Measurements from ENCODE around the gene EDEM1. TPM values are rescaled to one million over a fixed set of nuclear protein-coding genes. Genes with fewer than 3 reads are reported as not detected.

Gene EDEM1
- total RNA-seq, 2 donors from 2014 or later = 109 to 171 TPM

- peaks cover 28 to 34% of the 10 kb centered on the region in 2 donors for H3K4me1 Mint-ChIP-seq (ENCODE audit: low read depth in 2 of 2)
- peak overlapping the region; percentile 45 to 52 for H3K27ac Mint-ChIP-seq
- H3K27me3 Mint-ChIP-seq = no peaks in the 10 kb centered on the region
- H3K36me3 Mint-ChIP-seq = peaks cover 11% of the 10 kb centered on the region
- peak overlapping the region; percentile 100 for H3K4me3 Mint-ChIP-seq
- no peaks in the 10 kb centered on the region for H3K9me3 Mint-ChIP-seq
- ATAC-seq (no peak), DNase-seq (ENCODE audit: low spot score) (no peak)
These were observed 1.2 kb upstream of the EDEM1 start for GRCh38 chr3:5186089-5186857.

DNA sequence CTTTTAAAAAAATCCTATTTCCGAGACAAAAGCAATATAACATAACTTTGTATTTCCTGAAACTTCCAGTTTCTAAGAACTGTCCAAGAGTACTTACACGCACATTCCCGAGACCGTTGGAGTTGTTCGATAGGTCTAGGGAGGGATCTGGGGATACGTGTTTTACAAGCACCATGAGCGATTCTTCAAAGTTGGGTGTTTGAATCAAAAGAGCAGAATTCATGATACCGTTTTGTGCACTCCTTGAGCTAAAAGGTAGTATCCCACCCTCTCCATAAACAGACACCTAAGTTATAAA is 700 bp upstream of the EDEM1 start:
- H3K4me1 Mint-ChIP-seq (ENCODE audit: low read depth in 2 of 2) = peaks cover 30 to 39% of the 10 kb centered on the region in 2 donors
- no peaks in the 10 kb centered on the region for H3K9me3 Mint-ChIP-seq
- peak overlapping the region; percentile 82 to 87 for H3K27ac Mint-ChIP-seq
- H3K27me3 Mint-ChIP-seq = no peaks in the 10 kb centered on the region
- DNase-seq (ENCODE audit: low spot score) = no peak
- H3K36me3 Mint-ChIP-seq = peaks cover 11% of the 10 kb centered on the region
- peak overlapping the region; percentile 100 for H3K4me3 Mint-ChIP-seq
- no peak for ATAC-seq

GRCh38 chr3:5187920-5188418 is 462 bp downstream of the EDEM1 start:
- H3K27ac Mint-ChIP-seq = peak overlapping the region; percentile 97 to 98
- H3K9me3 Mint-ChIP-seq = no peaks in the 10 kb centered on the region
- peak overlapping the region; percentile 100 for H3K4me3 Mint-ChIP-seq
- H3K4me1 Mint-ChIP-seq (ENCODE audit: low read depth in 2 of 2) = peaks cover 42 to 51% of the 10 kb centered on the region in 2 donors
- peak; percentile 53 to 62 for ATAC-seq
- H3K27me3 Mint-ChIP-seq = no peaks in the 10 kb centered on the region
- peaks cover 11% of the 10 kb centered on the region for H3K36me3 Mint-ChIP-seq
- DNase-seq (ENCODE audit: low spot score) = peak; percentile 77

DNA sequence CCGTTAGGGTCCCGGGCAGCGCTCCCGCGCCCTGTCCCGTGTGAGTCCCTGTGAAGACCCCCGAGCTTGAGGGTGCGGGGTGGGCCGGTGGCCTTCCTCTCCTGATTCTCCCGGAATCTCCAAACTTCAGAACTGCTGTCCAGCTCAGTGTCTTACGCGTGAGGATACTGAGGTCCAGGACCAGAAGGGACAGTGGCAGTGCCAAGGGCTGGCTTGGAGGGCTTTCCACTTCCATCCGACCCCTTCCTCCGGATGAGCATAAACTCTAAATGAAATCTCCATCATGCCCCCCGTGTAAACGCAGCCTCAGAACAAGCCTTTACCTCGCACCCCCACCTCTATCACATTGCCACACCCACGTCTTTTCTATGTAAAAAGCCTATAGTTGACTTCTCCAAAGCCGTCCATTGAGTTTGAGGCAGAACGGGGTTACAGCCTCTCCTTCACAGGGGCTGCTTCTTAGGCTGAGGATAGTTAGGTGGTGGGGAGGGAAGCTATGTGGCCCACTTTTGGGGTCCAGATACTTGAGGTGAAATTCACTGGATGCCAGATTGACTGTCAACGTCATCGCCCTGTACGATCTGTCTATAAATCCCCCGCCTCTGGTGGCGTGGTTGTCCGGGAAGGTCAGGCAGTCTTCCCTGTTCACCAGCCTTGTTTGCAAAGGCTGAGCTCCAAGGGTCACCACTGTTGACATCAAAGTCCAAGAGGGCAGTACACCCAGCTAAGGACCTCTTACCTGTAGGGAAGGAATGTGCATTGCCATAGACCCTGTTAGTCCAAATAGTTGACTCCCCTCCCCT is 1.1 kb downstream of the EDEM1 start:
- ATAC-seq = no peak
- peaks cover 43 to 53% of the 10 kb centered on the region in 2 donors for H3K4me1 Mint-ChIP-seq (ENCODE audit: low read depth in 2 of 2)
- H3K9me3 Mint-ChIP-seq = no peaks in the 10 kb centered on the region
- DNase-seq (ENCODE audit: low spot score) = no peak
- peak overlapping the region; percentile 100 for H3K4me3 Mint-ChIP-seq
- H3K27ac Mint-ChIP-seq = peak overlapping the region; percentile 97 to 98
- peaks cover 11% of the 10 kb centered on the region for H3K36me3 Mint-ChIP-seq
- H3K27me3 Mint-ChIP-seq = no peaks in the 10 kb centered on the region

- no peaks in the 10 kb centered on the region for H3K9me3 Mint-ChIP-seq
- ATAC-seq (no peak), DNase-seq (ENCODE audit: low spot score) (no peak)
- H3K4me1 Mint-ChIP-seq (ENCODE audit: low read depth in 2 of 2) = peaks cover 59 to 69% of the 10 kb centered on the region in 2 donors
- peak overlapping the region; percentile 97 to 98 for H3K27ac Mint-ChIP-seq
- no peaks in the 10 kb centered on the region for H3K27me3 Mint-ChIP-seq
- peaks cover 11% of the 10 kb centered on the region for H3K36me3 Mint-ChIP-seq
- H3K4me3 Mint-ChIP-seq = peak overlapping the region; percentile 100
These were observed 2.8 kb downstream of the EDEM1 start for GRCh38 chr3:5190147-5190791.

GRCh38 chr3:5191555-5192304 is 4.2 kb downstream of the EDEM1 start:
- DNase-seq (ENCODE audit: low spot score) = no peak
- Mint-ChIP-seq H3K4me1 (ENCODE audit: low read depth in 2 of 2) (peaks cover 64 to 73% of the 10 kb centered on the region in 2 donors), H3K9me3 (no peaks in the 10 kb centered on the region)

DNA sequence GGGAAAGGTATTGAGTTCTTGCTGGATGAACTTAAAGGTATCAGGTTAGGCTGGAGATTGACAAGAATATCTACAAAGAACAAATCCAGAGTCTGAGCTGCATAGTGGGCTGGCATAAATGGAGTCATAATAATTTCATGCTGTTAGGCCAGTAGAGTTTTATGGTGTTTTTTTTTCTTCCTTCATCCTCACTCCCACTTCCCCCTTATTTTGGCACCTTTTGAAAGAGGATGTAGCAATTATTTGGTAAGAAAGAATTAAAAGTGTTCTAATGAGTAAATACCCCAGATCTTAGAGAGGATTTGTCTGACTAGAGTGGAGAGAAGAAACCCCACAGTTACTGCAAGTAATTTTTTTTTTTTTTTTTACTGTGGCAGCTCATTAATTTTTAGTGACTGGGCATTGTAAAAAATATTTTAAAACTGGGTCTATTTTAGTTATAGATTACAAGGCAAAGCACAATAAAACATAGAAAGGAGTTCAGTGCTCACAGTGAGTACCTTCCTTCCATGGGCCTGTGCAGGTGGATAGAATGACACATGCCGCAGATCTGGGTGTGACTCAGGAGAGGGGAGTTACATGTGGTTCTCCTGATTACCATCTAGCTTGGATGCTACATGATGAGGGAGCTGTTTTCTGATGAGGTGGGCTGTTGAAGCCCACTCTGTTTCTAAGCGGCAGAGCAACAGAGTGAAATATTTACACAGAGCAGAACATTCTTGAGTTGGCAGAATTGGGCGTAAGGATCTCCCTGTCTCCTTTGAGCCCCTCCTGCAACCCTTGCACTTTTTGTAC is 5.3 kb downstream of the EDEM1 start:
- H3K27ac Mint-ChIP-seq = peak overlapping the region; percentile 44 to 97
- DNase-seq (ENCODE audit: low spot score) = no peak
- peaks cover 71 to 78% of the 10 kb centered on the region in 2 donors for H3K4me1 Mint-ChIP-seq (ENCODE audit: low read depth in 2 of 2)
- no peak for ATAC-seq
- H3K4me3 Mint-ChIP-seq = peak overlapping the region; percentile 50
- H3K27me3 Mint-ChIP-seq = no peaks in the 10 kb centered on the region
- H3K9me3 Mint-ChIP-seq = peaks cover 3% of the 10 kb centered on the region
- H3K36me3 Mint-ChIP-seq = peaks cover 20% of the 10 kb centered on the region

More at GRCh38 chr3:5191555-5192304, 4.2 kb downstream of the EDEM1 start:
- Mint-ChIP-seq H3K27ac (peak overlapping the region; percentile 44 to 97), H3K4me3 (peak overlapping the region; percentile 50), H3K27me3 (no peaks in the 10 kb centered on the region), H3K36me3 (peaks cover 11% of the 10 kb centered on the region)
- ATAC-seq = no peak

GRCh38 chr3:5194341-5194740 is 6.8 kb downstream of the EDEM1 start:
- peak overlapping the region; percentile 66 for H3K4me3 Mint-ChIP-seq
- no peak for ATAC-seq
- H3K27ac Mint-ChIP-seq = peak overlapping the region; percentile 85 to 97
- H3K27me3 Mint-ChIP-seq = no peaks in the 10 kb centered on the region
- peaks cover 28% of the 10 kb centered on the region for H3K36me3 Mint-ChIP-seq
- DNase-seq (ENCODE audit: low spot score) = no peak
- H3K9me3 Mint-ChIP-seq = peaks cover 3% of the 10 kb centered on the region
- peaks cover 71 to 84% of the 10 kb centered on the region in 2 donors for H3K4me1 Mint-ChIP-seq (ENCODE audit: low read depth in 2 of 2)

- Mint-ChIP-seq H3K27ac (peak overlapping the region; percentile 85 to 97), H3K36me3 (peaks cover 27% of the 10 kb centered on the region)
These were observed 7.4 kb downstream of the EDEM1 start for GRCh38 chr3:5194801-5195509.

DNA sequence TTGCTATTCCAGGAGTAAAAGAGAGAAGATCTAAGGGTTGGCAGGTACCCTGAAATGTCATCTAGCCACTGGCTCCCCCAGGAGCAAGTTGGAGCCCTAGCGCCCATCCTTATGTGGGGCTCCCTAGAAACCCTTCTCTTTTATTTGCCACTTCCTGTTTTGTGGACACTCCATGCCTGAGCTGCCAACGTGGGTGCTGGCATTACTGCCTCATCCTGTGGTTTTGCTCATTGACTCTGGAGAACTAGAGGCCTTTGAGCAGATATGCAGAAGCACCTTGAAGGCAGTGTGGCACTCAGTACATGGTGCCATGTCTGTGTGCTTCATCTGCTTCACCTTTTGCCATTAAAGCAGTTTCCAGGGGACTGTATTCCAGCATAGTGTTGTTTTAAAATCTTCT is 8.1 kb downstream of the EDEM1 start:
- ATAC-seq (no peak), DNase-seq (ENCODE audit: low spot score) (no peak)
- H3K36me3 Mint-ChIP-seq = peaks cover 28% of the 10 kb centered on the region
- H3K4me1 Mint-ChIP-seq (ENCODE audit: low read depth in 2 of 2) = peaks cover 68 to 73% of the 10 kb centered on the region in 2 donors
- peak overlapping the region; percentile 66 for H3K4me3 Mint-ChIP-seq
- H3K9me3 Mint-ChIP-seq = peaks cover 3% of the 10 kb centered on the region
- H3K27ac Mint-ChIP-seq = peak overlapping the region; percentile 85 to 97
- H3K27me3 Mint-ChIP-seq = no peaks in the 10 kb centered on the region

More at GRCh38 chr3:5194801-5195509, 7.4 kb downstream of the EDEM1 start:
- Mint-ChIP-seq H3K4me3 (peak overlapping the region; percentile 66), H3K4me1 (ENCODE audit: low read depth in 2 of 2) (peaks cover 70 to 79% of the 10 kb centered on the region in 2 donors), H3K27me3 (no peaks in the 10 kb centered on the region), H3K9me3 (peaks cover 3% of the 10 kb centered on the region)
- ATAC-seq (peak; percentile 80 to 82), DNase-seq (ENCODE audit: low spot score) (peak; percentile 68)

GRCh38 chr3:5197022-5197421 is 9.5 kb downstream of the EDEM1 start:
- ATAC-seq = no peak
- Mint-ChIP-seq H3K27me3 (no peaks in the 10 kb centered on the region), H3K9me3 (peaks cover 3% of the 10 kb centered on the region), H3K36me3 (peaks cover 33% of the 10 kb centered on the region), H3K4me3 (peak overlapping the region; percentile 66), H3K4me1 (ENCODE audit: low read depth in 2 of 2) (peaks cover 63 to 65% of the 10 kb centered on the region in 2 donors), H3K27ac (peak overlapping the region; percentile 85 to 97)
- DNase-seq (ENCODE audit: low spot score) = no peak
